Sigmoid colon (tissue), 4 donors: Measurements from ENCODE around the gene PCGF2.

Experiments
- CTCF ChIP-seq, 4 experiments: fragments of 450-650 bp in 3 of 4; fragments of 200-600 bp in 1 of 4; IDR thresholded peaks; one replicate each; pipeline ENCODE4 v1.5.1; 2016 to 2019; ENCODE audit warnings: antibody characterized with exemption in 4 of 4, mild to moderate bottlenecking in 3 of 4, moderate library complexity in 2 of 4
- POLR2AphosphoS5 ChIP-seq, 4 donors: sonication (generic); formaldehyde crosslinking; IDR thresholded peaks; one replicate each; pipeline ENCODE4 v1.6.1; 2017; ENCODE audit warnings: antibody characterized with exemption in 4 of 4

GRCh38 chr17:38789185-38789584, 41.0 kb upstream of the PCGF2 start:
- no peak for TF ChIP-seq CTCF (IDR thresholded peaks at IDR 0.05)
- no peak for TF ChIP-seq POLR2AphosphoS5 (IDR thresholded peaks at IDR 0.05)
